Left lung (tissue), 10 donors: ENCODE results near the gene KLHDC3. TPM values are rescaled to one million over a fixed set of nuclear protein-coding genes. Genes with fewer than 3 reads are reported as not detected.

ENCODE experiments used
- ATAC-seq: fragments of 200-7000 bp; cut with Tn5 transposase; one replicate; pipeline ENCODE4 v1.9.1; 2020; ENCODE audit warnings: moderate library complexity
- DNase-seq, 4 donors: peaks; one replicate each; pipeline ENCODE4 v3.0.0-alpha.2; 2013 to 2020
- H3K27ac ChIP-seq, 2 donors: fragments of 200-600 bp; sonication (generic) in 1 of 2; one replicate each; pipeline versions ENCODE4 v1.5.0 to v1.8.0; 2020 to 2021
- H3K27me3 ChIP-seq, 2 donors: fragments of 200-600 bp; sonication (generic) in 1 of 2; one replicate each; pipeline versions ENCODE4 v1.5.0 to v1.8.0; 2020 to 2021
- H3K36me3 ChIP-seq, 2 donors: fragments of 200-600 bp; sonication (generic) in 1 of 2; one replicate each; pipeline versions ENCODE4 v1.5.0 to v1.8.0; 2020 to 2021
- H3K4me1 ChIP-seq, 2 donors: fragments of 200-600 bp; one replicate each; pipeline ENCODE4 v1.8.0; 2021
- H3K4me3 ChIP-seq, 2 donors: fragments of 200-600 bp; sonication (generic) in 1 of 2; one replicate each; pipeline versions ENCODE4 v1.5.0 to v1.8.0; 2020 to 2021; ENCODE audit warnings: mild to moderate bottlenecking in 1 of 2
- H3K9me3 ChIP-seq, 2 donors: fragments of 200-600 bp; sonication (generic) in 1 of 2; one replicate each; pipeline versions ENCODE4 v1.5.0 to v1.8.0; 2020 to 2021
- CTCF ChIP-seq, 2 donors: fragments of 200-600 bp; sonication (generic) in 1 of 2; IDR thresholded peaks; one replicate each; pipeline versions ENCODE4 v1.5.0 to v1.8.0; 2021; ENCODE audit warnings: antibody characterized with exemption in 2 of 2
- intact Hi-C, 2 donors: fragments of 100-400 bp; cut with DNase I; formaldehyde crosslinking; loops; one replicate each; pipeline versions ENCODE4 v1.11.2 to v1.14.2; 2022
- polyA plus RNA-seq, 6 donors: library from polyadenylated mRNA; unstranded; fragments of 120-200 nt; gene quantifications; one replicate each; pipeline ENCODE4 v1.2.1, GENCODE V29; 2013; ENCODE audit not compliant: insufficient read length in 6 of 6
- total RNA-seq, 2 donors: library from RNA; stranded (reverse); fragmentation: NEBNext Ultra II Directional; extraction: Animal tissue kit (Norgen Biotek cat#: 25700); gene quantifications; one replicate each; pipeline ENCODE4 v1.2.1, GENCODE V29; 2021
- donor health status: DM: no; HTN: yes; CAD: no.
- donor health status: DM: no; HTN: no; CAD: no.

Gene KLHDC3
- total and polyA plus RNA-seq, 8 donors: 50.5 to 110 (median 97.1) TPM

- no peak for DNase-seq
- no peaks in the 10 kb centered on the region for H3K4me1 ChIP-seq
- no peaks in the 10 kb centered on the region for H3K9me3 ChIP-seq
- no peak for TF ChIP-seq CTCF (IDR thresholded peaks at IDR 0.05)
- H3K27ac ChIP-seq: no peak overlapping the region
- peaks cover 0 to 91% of the 10 kb centered on the region in 2 donors for H3K36me3 ChIP-seq
- H3K4me3 ChIP-seq: no peak overlapping the region
- intact Hi-C loops: no loop called here
- no peaks in the 10 kb centered on the region for H3K27me3 ChIP-seq
- ATAC-seq: no peak
Observed at GRCh38 chr6:43045371-43045930, 31.4 kb downstream of the KLHDC3 start.

DNA sequence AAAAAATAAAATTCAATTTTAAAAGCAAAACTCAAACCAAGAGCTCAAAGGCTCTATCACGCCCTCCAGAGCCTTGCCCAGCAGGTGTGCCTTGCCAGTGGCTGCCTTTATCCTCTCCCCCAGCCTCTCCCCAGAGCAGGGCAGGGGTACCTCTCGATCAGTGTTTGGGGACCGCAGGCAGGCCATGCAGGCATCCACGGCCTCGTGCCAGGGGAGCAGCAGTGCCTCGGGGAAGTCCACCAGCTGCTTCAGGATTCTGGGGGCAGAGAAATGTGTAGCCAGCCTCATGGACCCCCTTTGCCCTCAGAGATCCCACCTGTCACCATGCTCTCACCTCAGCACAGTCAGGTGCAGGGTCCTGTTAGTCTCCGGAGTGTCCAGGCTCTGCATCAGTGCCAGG is 33.9 kb downstream of the KLHDC3 start:
- ATAC-seq (no peak), DNase-seq (no peak)
- TF ChIP-seq CTCF (IDR thresholded peaks at IDR 0.05): no peak
- no peak overlapping the region for H3K4me3 ChIP-seq
- H3K4me1 ChIP-seq: peaks cover 8 to 12% of the 10 kb centered on the region in 2 donors
- peaks cover 0 to 77% of the 10 kb centered on the region in 2 donors for H3K36me3 ChIP-seq
- intact Hi-C loops: no loop called here
- H3K9me3 ChIP-seq: no peaks in the 10 kb centered on the region
- no peaks in the 10 kb centered on the region for H3K27me3 ChIP-seq
- H3K27ac ChIP-seq: no peak overlapping the region

GRCh38 chr6:43050981-43051380 is 36.9 kb downstream of the KLHDC3 start:
- H3K27ac ChIP-seq: no peak overlapping the region
- intact Hi-C loops: no loop called here
- H3K4me3 ChIP-seq: no peak overlapping the region
- H3K27me3 ChIP-seq: no peaks in the 10 kb centered on the region
- DNase-seq: no peak
- H3K4me1 ChIP-seq: peaks cover 8 to 24% of the 10 kb centered on the region in 2 donors
- H3K36me3 ChIP-seq: peaks cover 0 to 62% of the 10 kb centered on the region in 2 donors
- no peak for TF ChIP-seq CTCF (IDR thresholded peaks at IDR 0.05)
- no peak for ATAC-seq
- H3K9me3 ChIP-seq: no peaks in the 10 kb centered on the region

- ATAC-seq (no peak), DNase-seq (peak in 1 of 4 donors; percentile 77)
- peak overlapping the region in 1 of 2 donors; percentile 95 for H3K27ac ChIP-seq
- TF ChIP-seq CTCF (IDR thresholded peaks at IDR 0.05): no peak
- peaks cover 8 to 24% of the 10 kb centered on the region in 2 donors for H3K4me1 ChIP-seq
- H3K36me3 ChIP-seq: peaks cover 0 to 62% of the 10 kb centered on the region in 2 donors
- no peaks in the 10 kb centered on the region for H3K27me3 ChIP-seq
- H3K9me3 ChIP-seq: no peaks in the 10 kb centered on the region
- intact Hi-C loops: no loop called here
- H3K4me3 ChIP-seq: peak overlapping the region in 1 of 2 donors; percentile 75
Observed at GRCh38 chr6:43052225-43052841, 38.3 kb downstream of the KLHDC3 start.

DNA sequence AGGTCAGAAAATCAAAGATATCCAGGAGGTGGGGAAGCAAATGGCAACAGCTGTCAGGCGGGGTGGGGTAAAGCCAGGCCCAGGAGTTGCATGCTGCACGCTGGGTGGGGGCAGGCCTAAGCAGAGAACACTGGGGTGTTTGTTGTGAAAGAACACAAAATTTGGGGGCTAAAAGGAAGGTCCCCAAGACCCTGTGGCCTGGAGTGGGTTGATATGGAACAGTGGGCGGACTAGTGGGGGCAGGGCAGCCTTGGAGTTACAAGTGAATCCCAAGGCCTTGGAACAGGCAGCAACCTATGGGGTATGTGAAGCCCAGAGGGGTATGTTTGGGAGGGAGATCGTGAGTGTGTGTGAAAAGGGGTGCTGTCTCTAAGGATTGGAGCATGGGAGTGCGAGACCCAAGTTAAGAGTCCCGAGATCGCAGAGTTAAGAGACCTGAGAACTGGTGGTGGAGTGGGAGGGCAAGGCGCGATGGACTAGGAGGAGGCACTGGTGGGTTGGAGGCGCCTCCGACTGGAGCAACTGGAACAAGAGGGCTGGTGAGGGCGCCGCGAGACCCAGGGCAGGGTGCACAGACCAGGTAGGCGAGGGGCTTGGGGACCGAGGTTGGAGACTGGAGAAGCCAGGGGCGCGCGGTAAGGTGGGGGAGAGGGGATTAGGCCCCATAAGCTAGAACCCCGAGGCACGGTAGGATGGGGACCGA is 38.9 kb downstream of the KLHDC3 start:
- Histone ChIP-seq H3K4me1 (peaks cover 10 to 30% of the 10 kb centered on the region in 2 donors), H3K36me3 (peaks cover 0 to 61% of the 10 kb centered on the region in 2 donors), H3K4me3 (peak overlapping the region; percentile 75 to 89), H3K27ac (peak overlapping the region; percentile 90 to 95), H3K9me3 (no peaks in the 10 kb centered on the region), H3K27me3 (no peaks in the 10 kb centered on the region)
- DNase-seq (peak in 2 of 4 donors; percentile 24 to 37), ATAC-seq (peak; percentile 47)
- TF ChIP-seq CTCF (IDR thresholded peaks at IDR 0.05): no peak
- intact Hi-C loops: no loop called here
